Measurements from ENCODE around the gene TMEM129.

DNA sequence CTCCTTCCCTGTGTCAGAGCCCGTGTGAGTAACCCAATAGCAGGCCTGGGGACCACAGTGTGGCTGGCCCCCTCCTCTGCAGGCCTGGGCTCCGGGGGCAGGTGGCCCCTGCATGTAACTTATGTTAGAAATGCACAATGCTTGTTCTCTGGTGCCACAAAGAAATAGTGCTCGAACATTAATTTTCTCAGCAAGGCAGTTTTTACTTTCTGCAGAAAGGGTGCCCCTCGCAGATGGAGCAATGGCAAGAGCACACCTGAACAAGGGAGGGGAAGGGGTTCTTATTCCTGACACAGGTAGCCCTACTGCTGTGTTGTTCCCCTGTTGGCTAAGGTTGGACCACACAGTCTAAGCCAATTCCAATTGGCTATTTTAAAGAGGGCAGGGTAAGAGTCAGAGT, 17.3 kb upstream of the TMEM129 start:
- TF ChIP-seq, protein P1, sequence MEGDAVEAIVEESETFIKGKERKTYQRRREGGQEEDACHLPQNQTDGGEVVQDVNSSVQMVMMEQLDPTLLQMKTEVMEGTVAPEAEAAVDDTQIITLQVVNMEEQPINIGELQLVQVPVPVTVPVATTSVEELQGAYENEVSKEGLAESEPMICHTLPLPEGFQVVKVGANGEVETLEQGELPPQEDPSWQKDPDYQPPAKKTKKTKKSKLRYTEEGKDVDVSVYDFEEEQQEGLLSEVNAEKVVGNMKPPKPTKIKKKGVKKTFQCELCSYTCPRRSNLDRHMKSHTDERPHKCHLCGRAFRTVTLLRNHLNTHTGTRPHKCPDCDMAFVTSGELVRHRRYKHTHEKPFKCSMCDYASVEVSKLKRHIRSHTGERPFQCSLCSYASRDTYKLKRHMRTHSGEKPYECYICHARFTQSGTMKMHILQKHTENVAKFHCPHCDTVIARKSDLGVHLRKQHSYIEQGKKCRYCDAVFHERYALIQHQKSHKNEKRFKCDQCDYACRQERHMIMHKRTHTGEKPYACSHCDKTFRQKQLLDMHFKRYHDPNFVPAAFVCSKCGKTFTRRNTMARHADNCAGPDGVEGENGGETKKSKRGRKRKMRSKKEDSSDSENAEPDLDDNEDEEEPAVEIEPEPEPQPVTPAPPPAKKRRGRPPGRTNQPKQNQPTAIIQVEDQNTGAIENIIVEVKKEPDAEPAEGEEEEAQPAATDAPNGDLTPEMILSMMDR (conservative IDR thresholded peaks at IDR 0.05; ENCODE audit: low read length), result no peak
- no peak for TF ChIP-seq EZH2phosphoT487 (IDR thresholded peaks at IDR 0.05; ENCODE audit: borderline replicate concordance, low read depth, low read length)

Measured in OCI-LY7 (cell line).